Ovary (tissue), 3 donors: ENCODE data around the gene PREB.

Source experiments
- EP300 ChIP-seq: sonication (generic); formaldehyde crosslinking; IDR thresholded peaks from one replicate; pipeline ENCODE4 v1.6.1; 2017; ENCODE audit warnings: antibody characterized with exemption
- POLR2A ChIP-seq: fragments of 450-650 bp; IDR thresholded peaks from one replicate; pipeline ENCODE4 v1.6.1; 2017; ENCODE audit warnings: antibody characterized with exemption, mild to moderate bottlenecking, moderate library complexity
- TF ChIP-seq, protein P1 (sequence below), 3 donors: fragments of 450-650 bp in 2 of 3; fragments of 200-600 bp in 1 of 3; IDR thresholded peaks; one replicate each; pipeline versions ENCODE4 v1.5.1 to v1.8.0; 2016 to 2022; ENCODE audit warnings: antibody characterized with exemption in 3 of 3, mild to moderate bottlenecking in 1 of 3
- donor health status: DM: no; HTN: no; CAD: no.

DNA sequence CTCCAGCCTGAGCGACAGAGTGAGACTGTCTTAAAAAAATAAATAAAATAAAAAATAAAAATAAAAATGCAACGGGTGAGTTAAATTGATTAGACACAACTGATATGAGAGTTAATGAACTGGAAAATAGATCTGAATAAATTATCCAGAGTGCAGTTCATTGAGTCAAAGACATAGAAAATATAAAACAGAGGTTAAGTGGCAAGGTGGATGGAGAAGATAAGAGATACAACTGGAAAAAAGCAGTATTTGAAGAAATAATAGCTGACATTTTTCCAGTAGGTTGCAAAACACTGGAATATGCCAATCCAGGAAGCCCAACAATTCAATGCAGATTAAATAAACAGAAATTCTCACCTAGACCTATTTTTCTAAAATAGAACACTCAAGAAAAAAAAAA, 26.2 kb downstream of the PREB start:
- TF ChIP-seq EP300 = no peak
- TF ChIP-seq, protein P1, sequence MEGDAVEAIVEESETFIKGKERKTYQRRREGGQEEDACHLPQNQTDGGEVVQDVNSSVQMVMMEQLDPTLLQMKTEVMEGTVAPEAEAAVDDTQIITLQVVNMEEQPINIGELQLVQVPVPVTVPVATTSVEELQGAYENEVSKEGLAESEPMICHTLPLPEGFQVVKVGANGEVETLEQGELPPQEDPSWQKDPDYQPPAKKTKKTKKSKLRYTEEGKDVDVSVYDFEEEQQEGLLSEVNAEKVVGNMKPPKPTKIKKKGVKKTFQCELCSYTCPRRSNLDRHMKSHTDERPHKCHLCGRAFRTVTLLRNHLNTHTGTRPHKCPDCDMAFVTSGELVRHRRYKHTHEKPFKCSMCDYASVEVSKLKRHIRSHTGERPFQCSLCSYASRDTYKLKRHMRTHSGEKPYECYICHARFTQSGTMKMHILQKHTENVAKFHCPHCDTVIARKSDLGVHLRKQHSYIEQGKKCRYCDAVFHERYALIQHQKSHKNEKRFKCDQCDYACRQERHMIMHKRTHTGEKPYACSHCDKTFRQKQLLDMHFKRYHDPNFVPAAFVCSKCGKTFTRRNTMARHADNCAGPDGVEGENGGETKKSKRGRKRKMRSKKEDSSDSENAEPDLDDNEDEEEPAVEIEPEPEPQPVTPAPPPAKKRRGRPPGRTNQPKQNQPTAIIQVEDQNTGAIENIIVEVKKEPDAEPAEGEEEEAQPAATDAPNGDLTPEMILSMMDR (IDR thresholded peaks at IDR 0.05) = no peak
- TF ChIP-seq POLR2A = no peak
